ENCODE data around the gene CCNC.

The CCNC gene

GRCh38 chr6:99568103-99568933 lies at the start of gene CCNC:
Gene CCNC (minus strand): TSS chr6:99568660. CDS start chr6:99568527, 133 bp downstream.
- DNase-seq, result peak; percentile 95

GRCh38 chr6:99617131-99617530 lies 48.7 kb upstream of the CCNC start:
- DNase-seq, result no peak

- peak; percentile 87 for DNase-seq
Observed at GRCh38 chr6:99614430-99615186, 46.1 kb upstream of the CCNC start.

GRCh38 chr6:99613705-99614429 lies 45.4 kb upstream of the CCNC start:
- peak; percentile 89 for DNase-seq

GRCh38 chr6:99613409-99613704 lies 44.9 kb upstream of the CCNC start:
- no peak for DNase-seq

- DNase-seq, result peak; percentile 83
Observed at GRCh38 chr6:99612551-99613408, 44.3 kb upstream of the CCNC start.

- no peak for DNase-seq
Observed at GRCh38 chr6:99611148-99611547, 42.7 kb upstream of the CCNC start.

GRCh38 chr6:99609905-99610489 lies 41.5 kb upstream of the CCNC start:
- no peak for DNase-seq

GRCh38 chr6:99608886-99609482 lies 40.5 kb upstream of the CCNC start:
- DNase-seq, result peak; percentile 36

- peak; percentile 39 for DNase-seq
Observed at GRCh38 chr6:99608059-99608885, 39.8 kb upstream of the CCNC start.

- DNase-seq, result peak; percentile 66
Observed at GRCh38 chr6:99607416-99608036, 39.1 kb upstream of the CCNC start.

- DNase-seq, result peak; percentile 84
Observed at GRCh38 chr6:99606656-99607415, 38.4 kb upstream of the CCNC start, which contains the start of gene PRDM13. Gene PRDM13 (plus strand): TSS chr6:99606833. CDS start chr6:99607035, 202 bp downstream.

- DNase-seq, result no peak
Observed at GRCh38 chr6:99605911-99606655, 37.6 kb upstream of the CCNC start.

GRCh38 chr6:99605074-99605734 lies 36.7 kb upstream of the CCNC start:
- DNase-seq, result peak; percentile 65

GRCh38 chr6:99604166-99605073 lies 36.0 kb upstream of the CCNC start:
- DNase-seq, result peak; percentile 60

- peak; percentile 88 for DNase-seq
Observed at GRCh38 chr6:99603421-99604165, 35.1 kb upstream of the CCNC start.

Measured in retina (tissue), 1 donor.